ENCODE results near the gene KCNK3.

DNA sequence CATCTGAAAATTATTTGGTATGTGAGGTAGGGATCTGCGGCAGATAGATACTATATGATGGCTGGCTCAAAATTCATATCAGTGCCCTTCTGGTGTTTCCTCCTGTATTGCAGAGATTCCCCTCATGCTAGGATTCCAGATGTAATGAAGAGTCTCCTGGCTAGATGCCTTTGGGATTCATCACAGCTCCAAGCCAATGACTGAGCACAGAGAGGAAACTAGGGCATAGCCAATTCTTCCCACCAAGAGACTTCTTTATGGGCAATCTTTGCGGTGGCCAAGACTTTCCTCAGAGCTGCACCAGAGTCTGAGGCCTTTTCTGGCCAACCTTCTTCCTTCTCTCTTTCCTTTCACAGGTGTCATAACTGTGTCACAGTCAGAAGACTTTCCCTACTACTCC is 25.9 kb upstream of the KCNK3 start:
- TF ChIP-seq GATA2 (IDR thresholded peaks at IDR 0.05; ENCODE audit: low read depth, low read length) (no peak), GATA3 (IDR thresholded peaks at IDR 0.05; ENCODE audit: low read depth, low read length) (no peak)

Data from SH-SY5Y (cell line).